IPS-NIHi11 (cell line): Measurements from ENCODE around the gene OTC.

Source experiments
- DNase-seq: peaks from one replicate; pipeline ENCODE4 v3.0.0; 2012; ENCODE audit warnings: mixed read lengths, low spot score

The OTC gene

DNA sequence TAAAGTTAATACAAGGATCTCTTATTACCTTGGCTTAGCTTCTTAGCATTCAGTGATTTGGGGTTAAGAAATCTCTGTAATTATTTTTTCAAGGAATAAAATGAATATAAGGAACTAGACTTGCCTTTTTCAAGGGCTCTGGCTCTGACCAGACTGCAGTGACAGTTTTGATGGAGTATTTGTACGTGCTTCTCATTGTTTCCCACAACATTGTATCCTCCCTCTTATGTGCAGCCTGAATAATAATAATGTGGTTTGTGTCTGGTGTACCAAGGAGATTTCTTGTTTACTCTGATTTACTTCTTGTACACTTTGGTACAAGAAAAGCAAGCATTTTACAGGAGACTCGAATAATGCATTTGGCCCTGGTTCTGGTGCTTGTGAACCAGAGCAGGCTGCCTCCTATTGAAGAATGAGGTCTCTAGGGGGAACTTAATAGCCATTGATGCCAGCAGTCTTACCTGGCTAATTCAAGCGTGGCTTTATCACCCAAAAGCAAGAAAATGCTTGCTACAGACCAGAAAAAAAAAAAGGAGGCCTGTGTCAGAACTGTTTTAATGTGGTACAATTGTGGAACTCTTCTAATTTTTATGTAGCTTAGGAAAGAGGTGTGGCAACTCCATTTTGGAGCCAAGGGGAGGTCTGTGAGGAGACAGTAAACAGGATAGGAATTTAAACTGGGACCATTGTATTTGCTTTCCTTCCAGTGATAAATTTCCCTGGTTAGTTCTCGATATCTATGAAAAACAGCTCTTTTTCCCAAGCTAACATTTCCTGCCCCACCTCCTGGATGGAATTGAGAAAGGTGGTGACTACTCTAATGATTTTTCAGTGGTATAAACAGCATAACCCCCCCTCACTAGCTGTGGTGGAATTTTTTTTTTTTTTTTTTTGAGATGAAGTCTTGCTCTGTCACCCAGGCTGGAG lies 5.6 kb downstream of the OTC start:
- no peak for DNase-seq

- DNase-seq = no peak
Observed at GRCh38 chrX:38363046-38363445, 10.6 kb downstream of the OTC start.

DNA sequence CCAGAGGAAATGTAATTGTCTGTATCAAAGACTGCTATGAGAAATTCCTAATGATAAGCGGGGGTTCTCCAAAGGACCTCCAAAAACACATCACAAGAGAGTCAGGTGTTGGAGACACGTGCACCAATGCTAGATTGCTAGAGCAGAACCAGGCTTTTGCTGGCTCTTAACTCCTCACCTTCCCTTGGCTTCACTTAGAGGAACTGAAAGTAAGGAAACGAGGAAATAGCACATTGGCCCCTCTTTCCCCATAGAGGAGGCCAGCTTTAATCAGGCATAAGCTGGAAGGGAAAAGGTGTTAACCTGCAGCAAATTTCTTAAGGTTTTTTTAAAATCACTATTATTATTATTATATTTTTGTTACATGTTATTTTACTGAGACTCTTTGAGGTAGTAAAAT lies 13.6 kb downstream of the OTC start:
- no peak for DNase-seq

DNA sequence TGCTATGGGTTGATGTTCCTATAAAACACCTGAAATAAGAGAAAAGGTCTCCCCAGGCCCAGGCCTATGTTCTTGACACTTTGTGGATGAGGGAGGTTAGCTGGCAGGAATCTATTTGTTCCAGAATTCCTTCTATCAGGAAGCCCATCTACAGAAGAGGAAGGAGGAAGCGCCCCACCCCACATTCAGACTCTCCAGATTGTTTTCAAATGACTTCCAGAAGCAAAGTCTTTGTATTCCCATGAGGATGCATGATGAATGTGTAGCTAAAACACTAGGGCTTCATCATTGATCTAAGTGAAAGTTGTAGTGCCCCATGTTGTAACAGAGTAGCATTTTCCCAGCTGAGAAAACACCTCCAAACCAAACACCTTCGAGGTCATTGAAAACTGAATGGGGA lies 16.4 kb downstream of the OTC start:
- no peak for DNase-seq

DNA sequence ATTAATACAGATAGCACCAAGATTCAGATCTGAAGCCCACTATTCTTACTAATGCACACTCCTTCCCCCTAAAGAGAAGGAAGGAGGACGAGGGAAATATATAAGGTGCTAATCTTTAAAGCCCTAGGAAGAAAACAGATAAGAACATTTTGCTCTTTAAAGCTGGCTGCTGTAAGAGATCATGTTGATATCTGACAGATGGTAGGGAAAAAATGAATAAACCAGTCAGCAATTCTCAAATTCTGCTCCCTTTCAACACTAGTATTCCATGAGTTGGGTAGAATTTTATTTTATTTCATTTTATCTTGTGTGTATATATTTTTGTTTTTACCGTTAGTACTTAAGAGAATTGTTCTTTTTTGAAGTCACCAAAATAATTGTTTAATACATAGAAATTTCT lies 19.2 kb downstream of the OTC start:
- DNase-seq = no peak

DNA sequence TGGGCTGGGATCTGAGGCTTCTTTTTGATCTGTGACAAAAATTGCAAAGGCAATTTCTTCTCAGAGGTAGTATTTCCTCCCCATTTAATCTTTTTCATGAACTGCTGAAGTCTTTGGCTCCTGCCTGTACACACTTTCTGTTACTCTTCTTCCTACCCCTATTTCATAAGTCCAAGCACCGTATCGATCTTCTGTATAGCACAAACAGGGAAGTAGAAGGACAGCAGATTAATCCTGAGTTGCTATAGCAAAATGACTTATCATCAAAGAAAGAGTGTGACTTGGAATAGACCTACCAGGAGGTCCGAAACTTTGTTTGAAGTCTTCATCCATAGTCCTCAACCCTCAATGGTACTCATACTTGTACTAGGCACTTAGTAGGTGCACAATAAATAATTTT lies 22.0 kb downstream of the OTC start:
- DNase-seq = no peak

- peak; percentile 7 for DNase-seq
Observed at GRCh38 chrX:38375891-38376290, 23.5 kb downstream of the OTC start.

- DNase-seq = no peak
Observed at GRCh38 chrX:38376747-38377146, 24.3 kb downstream of the OTC start.

- DNase-seq = no peak
Observed at GRCh38 chrX:38379088-38379487, 26.7 kb downstream of the OTC start.

- no peak for DNase-seq
Observed at GRCh38 chrX:38382663-38383062, 30.3 kb downstream of the OTC start.

DNA sequence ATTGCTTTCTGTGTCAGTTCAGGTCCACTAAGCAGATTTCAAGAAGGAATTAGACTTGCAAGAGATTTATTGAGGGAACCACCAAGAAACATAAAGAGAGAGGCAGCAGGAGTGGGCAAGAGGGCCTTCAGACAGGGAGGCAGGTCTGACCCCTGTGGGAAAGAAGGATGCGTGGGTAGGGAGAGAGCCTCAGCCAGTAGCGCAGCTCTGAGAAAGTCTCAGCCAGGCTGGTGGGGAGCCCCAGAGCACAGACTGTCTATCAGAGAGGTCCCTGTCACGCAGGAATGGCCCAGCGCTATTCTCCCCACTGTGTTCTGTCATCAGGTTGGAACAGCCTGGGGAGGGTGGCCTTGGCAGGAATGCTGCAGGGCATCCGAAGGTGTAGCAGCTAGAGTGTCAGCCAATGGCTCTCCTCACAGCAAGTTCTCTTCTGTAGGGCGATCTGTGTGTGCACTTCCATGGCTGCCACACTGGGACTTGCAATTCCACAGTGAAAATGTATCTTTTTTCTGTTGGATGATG lies 48.0 kb downstream of the OTC start:
- no peak for DNase-seq

DNA sequence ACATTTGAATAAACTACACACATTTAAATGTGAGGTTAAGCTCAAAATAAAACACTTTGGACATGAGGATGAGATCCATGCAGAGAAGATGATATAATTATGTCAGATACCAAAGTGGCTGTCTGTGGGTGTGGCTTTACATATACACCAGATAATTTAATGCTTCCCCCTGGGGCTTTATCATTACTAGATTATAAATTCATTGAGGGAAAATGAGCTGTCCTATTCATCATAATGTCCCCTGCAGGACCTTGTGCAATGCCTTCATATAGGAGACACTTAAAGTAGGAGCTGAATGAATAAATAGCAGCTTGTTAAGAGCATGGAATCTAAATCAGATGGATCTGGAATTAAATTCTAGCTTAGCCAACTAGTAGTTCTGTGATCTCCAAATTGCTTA lies 49.7 kb downstream of the OTC start:
- DNase-seq = no peak

DNA sequence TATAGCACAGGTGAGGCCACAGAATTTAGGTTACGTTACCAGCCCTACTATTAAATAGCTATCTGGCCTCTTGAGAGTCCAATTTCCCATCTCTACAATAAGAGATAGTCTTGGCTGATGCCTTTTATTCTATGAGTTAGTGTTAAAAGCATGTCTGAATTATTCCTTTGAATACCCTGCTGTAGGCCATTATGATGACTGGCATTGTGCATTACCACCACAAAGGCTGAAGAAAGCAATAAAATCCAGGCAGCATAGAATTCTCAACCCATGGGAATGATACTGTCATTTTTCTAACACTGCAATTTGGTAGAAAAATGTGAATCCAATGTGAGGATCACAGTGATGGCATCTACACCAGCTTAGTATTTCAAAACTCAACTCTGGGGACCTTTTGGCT lies 51.4 kb downstream of the OTC start:
- no peak for DNase-seq

GRCh38 chrX:38407126-38407525 lies 54.7 kb downstream of the OTC start:
- DNase-seq = no peak

- no peak for DNase-seq
Observed at GRCh38 chrX:38409289-38409688, 56.9 kb downstream of the OTC start.

DNA sequence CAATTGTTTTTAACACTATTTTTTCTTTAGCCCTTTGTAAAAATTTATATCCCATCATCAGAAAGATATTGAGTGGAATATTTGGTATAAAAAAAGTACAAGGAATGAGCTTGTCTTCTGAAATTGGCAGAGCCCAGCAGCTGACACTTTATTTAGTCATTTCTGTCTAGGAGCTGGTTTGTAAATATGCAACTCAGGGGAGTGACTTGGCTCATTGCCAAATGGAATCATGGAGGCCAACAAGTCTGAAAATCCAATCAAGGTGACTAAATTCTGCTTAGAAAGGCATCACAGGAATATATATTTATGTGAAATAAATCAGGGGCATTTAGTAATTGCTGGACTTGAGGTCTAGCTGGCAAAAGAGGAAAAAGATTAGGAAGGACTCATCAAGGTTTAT lies 74.4 kb downstream of the OTC start:
- DNase-seq = no peak

- DNase-seq = no peak
Observed at GRCh38 chrX:38431525-38431924, 79.1 kb downstream of the OTC start.

GRCh38 chrX:38435130-38435529 lies 82.7 kb downstream of the OTC start:
- DNase-seq = no peak

DNA sequence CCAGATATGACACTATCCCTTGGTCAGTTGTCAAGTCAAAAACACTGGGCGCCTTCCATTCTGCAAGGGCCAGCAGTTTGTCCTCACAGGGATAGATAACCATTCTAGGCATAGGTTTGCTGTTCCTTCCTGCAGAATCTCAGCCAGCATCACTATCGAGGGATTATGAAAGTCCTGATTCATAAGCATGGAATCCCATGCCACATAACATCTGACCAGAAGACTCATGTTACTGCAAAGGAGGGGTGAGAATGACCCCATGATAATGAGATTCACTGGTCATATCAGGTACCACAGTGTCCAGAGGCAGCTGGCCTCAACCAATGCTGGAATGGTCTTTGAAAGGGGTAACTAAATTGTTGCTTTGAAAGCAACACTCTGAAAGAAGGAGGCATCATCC lies 84.7 kb downstream of the OTC start:
- no peak for DNase-seq

- peak; percentile 31 for DNase-seq
Observed at GRCh38 chrX:38438321-38438720, 85.9 kb downstream of the OTC start.

GRCh38 chrX:38452603-38453002 lies 100.2 kb downstream of the OTC start:
- DNase-seq = no peak

DNA sequence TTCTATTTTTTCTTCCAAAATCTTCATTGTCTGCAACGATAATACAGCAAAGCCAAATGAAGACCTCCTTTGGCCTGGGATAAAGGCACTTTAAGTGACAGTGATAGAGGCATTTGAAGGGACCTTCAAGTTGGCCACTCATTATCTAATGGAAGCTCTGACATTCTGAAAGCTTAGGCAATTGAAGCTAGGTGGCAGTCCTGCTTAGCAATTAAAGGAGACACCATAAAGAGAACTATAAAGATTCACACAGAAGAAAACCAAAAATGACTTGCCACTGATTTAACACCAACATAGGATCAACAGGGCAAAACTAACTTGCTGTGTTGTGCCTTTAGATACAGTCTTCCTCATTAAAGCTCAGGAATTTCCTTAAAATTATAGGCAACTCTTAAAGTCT lies 105.7 kb downstream of the OTC start:
- no peak for DNase-seq

DNA sequence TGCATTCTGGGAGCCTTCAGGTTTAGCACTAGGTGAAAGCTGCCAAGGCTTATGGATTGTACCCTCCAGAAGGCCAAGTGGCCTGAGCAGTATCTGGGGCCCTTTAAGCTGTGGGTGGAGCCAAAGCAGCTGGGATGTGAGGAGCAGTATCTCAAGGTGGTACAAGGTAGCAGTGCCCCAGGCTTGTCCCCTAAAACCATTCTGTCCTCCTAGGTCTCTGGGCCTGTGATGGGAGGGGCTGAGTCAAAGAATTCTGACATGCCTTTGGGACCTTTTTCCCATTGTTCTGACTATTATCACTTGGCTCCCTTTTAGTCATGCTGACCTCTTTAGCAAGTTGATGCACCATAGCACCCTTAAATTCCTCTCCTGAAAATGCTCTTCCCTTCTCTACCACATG lies 109.9 kb downstream of the OTC start:
- no peak for DNase-seq

DNA sequence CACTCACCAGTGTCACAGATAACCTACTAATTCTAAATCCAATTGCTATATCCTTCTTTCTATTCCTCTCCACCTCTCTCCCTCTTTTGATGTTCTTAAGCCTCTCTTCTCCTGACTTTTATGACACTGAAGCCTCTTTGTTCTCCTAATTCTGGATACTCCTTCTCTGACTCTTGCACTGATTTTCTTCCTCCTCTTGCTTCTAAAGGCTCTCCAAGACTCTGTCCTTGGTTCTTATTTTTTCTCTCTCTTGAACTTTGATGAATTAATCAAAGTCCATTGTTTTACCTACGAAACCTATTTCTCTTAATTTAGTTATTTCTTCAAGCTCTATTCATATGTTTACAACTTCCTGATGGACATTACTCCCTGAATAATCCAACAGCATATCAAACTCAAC lies 113.3 kb downstream of the OTC start:
- no peak for DNase-seq
